KMS-11 (cell line): ENCODE data around the gene FOXA1.

Source experiments
- H2AFZ ChIP-seq: fragments of 200-600 bp; sonication (generic); 2 replicates; pipeline ENCODE4 v1.6.1; 2016; ENCODE audit warnings: antibody characterized with exemption, mixed run types, low read depth
- H3K27ac ChIP-seq: fragments of 200-600 bp; sonication (generic); 2 replicates; pipeline ENCODE4 v1.6.1; 2016; ENCODE audit warnings: mild to moderate bottlenecking, mixed run types
- H3K27me3 ChIP-seq: fragments of 200-600 bp; sonication (generic); 2 replicates; pipeline ENCODE4 v1.6.1; 2017; ENCODE audit warnings: mild to moderate bottlenecking, low read depth, mixed run types, moderate library complexity; ENCODE audit not compliant: insufficient read depth
- H3K36me3 ChIP-seq: fragments of 200-600 bp; sonication (generic); 2 replicates; pipeline ENCODE4 v1.6.1; 2017; ENCODE audit warnings: mild to moderate bottlenecking, mixed run types; ENCODE audit not compliant: insufficient read depth
- H3K4me1 ChIP-seq: fragments of 200-600 bp; sonication (generic); 2 replicates; pipeline ENCODE4 v1.6.1; 2016; ENCODE audit warnings: mild to moderate bottlenecking, low read depth, mixed run types; ENCODE audit not compliant: poor library complexity, severe bottlenecking
- H3K4me2 ChIP-seq: fragments of 200-600 bp; sonication (generic); 2 replicates; pipeline ENCODE4 v1.7.0; 2016; ENCODE audit warnings: mild to moderate bottlenecking, mixed run types
- H3K4me3 ChIP-seq: fragments of 200-600 bp; sonication (generic); IDR thresholded peaks from 2 replicates; pipeline ENCODE4 v1.6.1; 2017; ENCODE audit warnings: low read depth, low read length, mixed read lengths; ENCODE audit not compliant: insufficient read depth
- H3K79me2 ChIP-seq: fragments of 200-600 bp; sonication (generic); 2 replicates; pipeline ENCODE4 v1.6.1; 2016; ENCODE audit warnings: low read depth, mixed run types; ENCODE audit not compliant: insufficient read depth
- H3K9ac ChIP-seq: fragments of 200-600 bp; sonication (generic); 2 replicates; pipeline ENCODE4 v1.6.1; 2016; ENCODE audit warnings: mild to moderate bottlenecking, mixed run types
- H4K20me1 ChIP-seq: fragments of 200-600 bp; sonication (generic); 2 replicates; pipeline ENCODE4 v1.6.1; 2016; ENCODE audit warnings: mild to moderate bottlenecking, mixed run types; ENCODE audit not compliant: insufficient read depth
- TF ChIP-seq, protein P1 (sequence below): fragments of 200-600 bp; sonication (generic); conservative IDR thresholded peaks from 2 replicates; pipeline ENCODE4 v1.6.1; 2017; ENCODE audit warnings: low read depth, mild to moderate bottlenecking, antibody characterized with exemption, low read length, moderate library complexity, mixed read lengths

FOXA1 gene

DNA sequence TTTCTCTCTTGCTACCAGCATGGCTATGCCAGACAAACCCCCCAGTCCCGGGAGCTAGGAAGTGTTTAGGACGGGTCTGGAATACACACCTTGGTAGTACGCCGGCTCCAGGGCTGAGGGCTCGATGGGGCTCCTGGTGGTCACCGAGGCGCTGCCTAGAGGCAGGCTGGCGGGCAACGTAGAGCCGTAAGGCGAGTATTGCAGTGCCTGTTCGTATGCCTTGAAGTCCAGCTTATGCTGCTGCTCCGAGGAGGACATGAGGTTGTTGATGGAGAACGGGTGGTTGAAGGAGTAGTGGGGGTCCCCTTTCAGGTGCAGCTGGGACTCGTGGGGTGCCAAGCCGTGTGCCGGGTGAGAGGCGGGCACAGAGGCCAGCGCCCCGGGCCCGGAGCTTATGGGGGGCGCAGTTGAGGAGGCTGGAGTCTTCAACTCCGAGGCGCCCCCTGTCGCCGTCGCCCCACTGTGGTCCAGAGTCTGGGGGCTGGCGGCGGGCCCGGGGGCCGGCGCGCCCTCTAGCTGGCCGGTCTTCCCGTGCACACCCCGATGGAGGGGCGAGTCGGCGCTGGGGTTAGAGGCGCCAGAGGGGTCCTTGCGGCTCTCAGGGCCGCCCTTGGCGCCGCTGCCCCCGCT, 3.6 kb downstream of the FOXA1 start:
- Histone ChIP-seq H3K4me3 (no peak overlapping the region), H3K4me2 (no peak overlapping the region), H3K27ac (no peak overlapping the region), H3K4me1 (no peaks in the 10 kb centered on the region), H3K36me3 (no peaks in the 10 kb centered on the region), H3K79me2 (no peaks in the 10 kb centered on the region), H3K27me3 (no peaks in the 10 kb centered on the region), H2AFZ (no peak overlapping the region), H4K20me1 (no peaks in the 10 kb centered on the region), H3K9ac (no peak overlapping the region)
- TF ChIP-seq, protein P1, sequence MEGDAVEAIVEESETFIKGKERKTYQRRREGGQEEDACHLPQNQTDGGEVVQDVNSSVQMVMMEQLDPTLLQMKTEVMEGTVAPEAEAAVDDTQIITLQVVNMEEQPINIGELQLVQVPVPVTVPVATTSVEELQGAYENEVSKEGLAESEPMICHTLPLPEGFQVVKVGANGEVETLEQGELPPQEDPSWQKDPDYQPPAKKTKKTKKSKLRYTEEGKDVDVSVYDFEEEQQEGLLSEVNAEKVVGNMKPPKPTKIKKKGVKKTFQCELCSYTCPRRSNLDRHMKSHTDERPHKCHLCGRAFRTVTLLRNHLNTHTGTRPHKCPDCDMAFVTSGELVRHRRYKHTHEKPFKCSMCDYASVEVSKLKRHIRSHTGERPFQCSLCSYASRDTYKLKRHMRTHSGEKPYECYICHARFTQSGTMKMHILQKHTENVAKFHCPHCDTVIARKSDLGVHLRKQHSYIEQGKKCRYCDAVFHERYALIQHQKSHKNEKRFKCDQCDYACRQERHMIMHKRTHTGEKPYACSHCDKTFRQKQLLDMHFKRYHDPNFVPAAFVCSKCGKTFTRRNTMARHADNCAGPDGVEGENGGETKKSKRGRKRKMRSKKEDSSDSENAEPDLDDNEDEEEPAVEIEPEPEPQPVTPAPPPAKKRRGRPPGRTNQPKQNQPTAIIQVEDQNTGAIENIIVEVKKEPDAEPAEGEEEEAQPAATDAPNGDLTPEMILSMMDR, result no peak

DNA sequence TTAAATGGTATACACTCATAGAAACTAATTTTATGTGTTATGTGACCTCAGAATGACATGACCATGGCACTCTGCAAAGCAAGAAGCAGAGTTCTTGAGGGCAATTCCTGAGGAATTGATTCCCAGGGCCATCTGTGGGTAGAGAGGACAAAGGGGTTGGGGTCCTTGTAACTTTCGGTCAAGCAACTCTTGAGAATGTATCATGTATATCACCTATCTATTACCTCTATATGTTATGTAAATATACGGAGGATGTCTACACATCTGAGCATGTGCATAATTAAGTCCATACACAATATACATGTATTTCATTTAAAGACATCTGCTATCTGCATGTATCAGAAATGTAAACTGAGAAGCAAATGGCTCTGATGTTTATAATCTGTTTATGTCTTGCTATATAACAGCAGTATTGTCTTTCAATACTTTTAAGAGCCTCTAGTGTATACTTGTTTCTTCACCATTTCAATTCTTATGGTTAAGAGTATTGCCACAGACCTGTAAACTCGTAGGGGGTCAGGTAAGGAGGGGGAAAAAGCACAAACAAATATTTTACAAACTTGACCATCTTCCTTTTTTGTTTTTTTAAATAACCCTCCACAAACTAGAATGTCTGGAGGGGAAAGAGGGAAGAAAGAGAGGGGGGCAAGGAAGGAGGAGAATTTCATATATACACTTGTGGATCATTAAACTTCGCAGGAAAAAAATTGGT, 4.5 kb downstream of the FOXA1 start:
- no peaks in the 10 kb centered on the region for H3K36me3 ChIP-seq
- TF ChIP-seq, protein P1, result no peak
- H3K27ac ChIP-seq, result no peak overlapping the region
- no peak overlapping the region for H2AFZ ChIP-seq
- H3K9ac ChIP-seq, result no peak overlapping the region
- no peaks in the 10 kb centered on the region for H3K79me2 ChIP-seq
- H3K4me3 ChIP-seq, result no peak overlapping the region
- H4K20me1 ChIP-seq, result no peaks in the 10 kb centered on the region
- no peak overlapping the region for H3K4me2 ChIP-seq
- no peaks in the 10 kb centered on the region for H3K4me1 ChIP-seq
- H3K27me3 ChIP-seq, result no peaks in the 10 kb centered on the region

DNA sequence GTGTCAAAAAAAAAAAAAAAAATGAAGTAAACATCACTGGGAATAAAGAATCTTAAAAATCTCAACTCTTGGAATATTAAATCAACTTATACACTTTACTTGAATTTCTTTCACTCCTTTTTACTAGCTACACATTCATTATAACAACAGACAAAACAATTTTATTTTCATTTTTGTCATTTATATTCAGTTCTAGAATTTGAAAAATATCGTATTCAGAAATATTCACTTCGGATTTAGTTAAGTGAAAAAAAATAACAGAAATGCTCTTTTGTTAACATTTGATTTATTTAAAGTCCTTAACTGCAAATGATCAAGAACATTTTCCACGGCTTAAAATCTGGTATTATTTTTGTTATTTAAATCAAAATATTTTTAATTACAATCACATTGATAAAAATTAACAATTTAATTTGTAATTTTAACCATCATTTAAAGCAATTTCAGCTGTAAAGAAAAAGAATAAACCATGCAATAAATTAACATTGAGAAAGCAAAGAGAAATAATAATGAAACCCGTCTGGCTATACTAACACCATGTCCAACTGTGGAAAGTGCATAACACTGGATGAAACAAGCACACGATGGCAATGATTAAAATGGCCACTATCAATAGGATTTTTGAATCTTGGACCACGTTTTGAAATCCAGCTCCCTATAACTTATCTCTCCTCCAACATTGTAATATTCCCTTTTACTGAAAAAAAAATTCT, 5.2 kb downstream of the FOXA1 start:
- H3K9ac ChIP-seq, result no peak overlapping the region
- no peaks in the 10 kb centered on the region for H3K4me1 ChIP-seq
- H3K27me3 ChIP-seq, result no peaks in the 10 kb centered on the region
- H3K27ac ChIP-seq, result no peak overlapping the region
- H3K4me2 ChIP-seq, result no peak overlapping the region
- TF ChIP-seq, protein P1, result no peak
- no peak overlapping the region for H3K4me3 ChIP-seq
- H2AFZ ChIP-seq, result no peak overlapping the region
- H3K36me3 ChIP-seq, result no peaks in the 10 kb centered on the region
- H3K79me2 ChIP-seq, result no peaks in the 10 kb centered on the region
- no peaks in the 10 kb centered on the region for H4K20me1 ChIP-seq

DNA sequence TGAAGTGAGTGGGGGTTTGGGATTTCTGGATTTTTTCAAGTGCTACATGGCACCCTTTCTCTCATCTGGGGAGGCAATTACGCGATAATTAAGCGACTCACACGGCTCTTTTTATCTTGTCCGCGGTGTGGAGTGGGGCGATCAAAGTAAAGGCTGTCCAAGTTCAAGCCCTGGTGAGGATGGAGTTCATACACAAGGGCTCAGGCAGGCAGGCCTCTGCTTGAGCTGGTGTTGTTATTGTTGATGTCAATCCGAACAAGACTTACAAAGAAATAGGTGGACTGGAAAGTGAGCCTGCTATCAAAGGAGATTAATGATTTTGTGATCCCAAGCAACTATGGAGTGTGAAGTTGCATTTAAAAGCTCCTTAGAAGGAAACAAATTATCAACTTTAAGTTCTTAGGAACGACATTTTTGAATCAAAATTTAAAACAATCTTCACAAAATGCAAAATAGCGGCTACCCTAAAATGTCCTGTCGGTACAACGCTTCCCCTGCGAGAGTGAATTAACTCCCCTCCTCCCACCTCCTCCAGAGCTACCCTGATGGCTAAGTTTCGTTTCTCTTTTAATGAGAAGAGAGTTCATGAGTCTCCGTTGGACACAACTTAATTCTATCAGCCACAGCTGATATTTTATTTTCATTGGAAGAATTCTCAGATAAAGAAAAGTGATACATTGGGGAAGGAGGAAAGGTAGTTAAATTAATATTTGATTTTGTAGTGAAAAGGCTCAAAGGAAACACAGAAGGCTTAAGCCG, 5.9 kb downstream of the FOXA1 start:
- Histone ChIP-seq H3K9ac (no peak overlapping the region), H3K36me3 (no peaks in the 10 kb centered on the region), H3K27me3 (no peaks in the 10 kb centered on the region), H2AFZ (no peak overlapping the region), H3K4me3 (no peak overlapping the region), H3K27ac (no peak overlapping the region), H3K4me1 (no peaks in the 10 kb centered on the region), H4K20me1 (no peaks in the 10 kb centered on the region), H3K79me2 (no peaks in the 10 kb centered on the region), H3K4me2 (no peak overlapping the region)
- TF ChIP-seq, protein P1, result no peak
